GM12892 (cell line): ENCODE measurements around the gene ARHGAP9.
A peak's percentile ranks its signal among the peaks of the same experiment; 100 is the strongest.

ENCODE experiments used
- DNase-seq: peaks from one replicate; pipeline ENCODE4 v3.0.0; 2011; ENCODE audit not compliant: insufficient read length
- FAIRE-seq: peaks from 2 replicates; lab custom pipeline; 2011; peaks lifted over from hg19 to GRCh38; lab: Jason Lieb, UNC
- POLR2A ChIP-seq: IDR thresholded peaks from 2 replicates; pipeline ENCODE4 v1.6.1; 2011; ENCODE audit warnings: low read depth, low read length, control low read depth
- POLR2AphosphoS5 ChIP-seq: IDR thresholded peaks from 2 replicates; pipeline ENCODE4 v1.6.1; 2011; ENCODE audit warnings: low read depth, low read length, control low read depth
- TAF1 ChIP-seq: IDR thresholded peaks from 2 replicates; pipeline ENCODE4 v1.6.1; 2011; ENCODE audit warnings: low read depth, mild to moderate bottlenecking, control low read depth, low read length, borderline replicate concordance

ARHGAP9 gene

DNA sequence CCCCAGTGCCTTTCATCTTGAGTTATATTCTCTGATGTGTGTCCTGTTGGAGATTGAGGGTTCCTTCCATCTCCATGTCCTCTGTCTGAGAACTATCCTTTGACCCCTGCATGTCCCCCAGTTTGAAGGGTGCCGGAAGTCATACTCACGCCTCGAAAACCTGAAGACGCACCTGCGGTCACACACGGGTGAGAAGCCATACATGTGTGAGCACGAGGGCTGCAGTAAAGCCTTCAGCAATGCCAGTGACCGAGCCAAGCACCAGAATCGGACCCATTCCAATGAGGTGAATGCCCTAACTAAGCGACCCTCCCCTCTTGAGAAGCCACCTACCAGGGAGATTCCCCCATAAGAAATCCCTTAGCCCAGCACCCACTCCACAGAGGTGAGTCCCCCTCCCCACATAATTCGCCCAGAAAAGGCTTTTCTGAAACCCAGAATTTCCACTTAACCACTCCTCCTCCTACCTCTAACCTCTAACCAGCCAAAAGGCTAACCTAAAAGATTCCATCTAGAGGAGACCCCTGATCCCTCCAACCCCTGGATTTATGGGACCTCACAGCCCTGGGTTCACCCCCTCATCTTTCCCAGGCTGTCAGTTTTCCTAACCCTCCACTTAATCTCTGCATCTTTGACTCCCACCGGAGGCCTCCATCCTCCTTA lies 12.3 kb downstream of the ARHGAP9 start:
- FAIRE-seq (no peak), DNase-seq (no peak)
- no peak for TF ChIP-seq TAF1
- TF ChIP-seq POLR2AphosphoS5: no peak; the same call in 1 of the 2 replicates
- no peak for TF ChIP-seq POLR2A

DNA sequence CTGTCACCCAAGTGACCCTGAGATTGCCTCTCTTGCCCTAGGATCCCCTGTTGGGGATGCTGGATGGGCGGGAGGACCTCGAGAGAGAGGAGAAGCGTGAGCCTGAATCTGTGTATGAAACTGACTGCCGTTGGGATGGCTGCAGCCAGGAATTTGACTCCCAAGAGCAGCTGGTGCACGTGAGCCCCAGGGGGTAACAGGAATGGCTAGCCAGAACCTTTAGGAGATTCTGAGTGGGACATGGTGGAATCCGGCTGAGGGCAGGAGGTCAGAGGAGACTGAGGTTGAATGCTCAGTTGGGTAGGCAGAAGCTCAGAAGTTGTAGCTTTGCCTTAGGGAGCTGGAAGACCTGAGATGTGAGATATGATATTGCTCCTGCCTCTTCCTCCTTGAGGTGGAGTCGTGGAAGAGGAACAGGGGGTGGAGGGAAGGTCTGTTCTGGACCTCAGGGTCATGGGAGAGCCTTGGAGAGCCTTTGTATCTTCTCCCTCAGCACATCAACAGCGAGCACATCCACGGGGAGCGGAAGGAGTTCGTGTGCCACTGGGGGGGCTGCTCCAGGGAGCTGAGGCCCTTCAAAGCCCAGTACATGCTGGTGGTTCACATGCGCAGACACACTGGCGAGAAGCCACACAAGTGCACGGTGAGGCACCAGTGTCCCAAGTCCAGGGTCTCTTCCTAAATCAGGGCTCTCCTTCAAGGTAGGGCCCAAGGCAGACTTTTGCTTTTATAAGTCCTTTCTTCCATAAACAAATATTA lies 13.7 kb downstream of the ARHGAP9 start:
- TF ChIP-seq TAF1 (no peak), POLR2A (no peak), POLR2AphosphoS5 (no peak)
- DNase-seq (no peak), FAIRE-seq (no peak)

DNA sequence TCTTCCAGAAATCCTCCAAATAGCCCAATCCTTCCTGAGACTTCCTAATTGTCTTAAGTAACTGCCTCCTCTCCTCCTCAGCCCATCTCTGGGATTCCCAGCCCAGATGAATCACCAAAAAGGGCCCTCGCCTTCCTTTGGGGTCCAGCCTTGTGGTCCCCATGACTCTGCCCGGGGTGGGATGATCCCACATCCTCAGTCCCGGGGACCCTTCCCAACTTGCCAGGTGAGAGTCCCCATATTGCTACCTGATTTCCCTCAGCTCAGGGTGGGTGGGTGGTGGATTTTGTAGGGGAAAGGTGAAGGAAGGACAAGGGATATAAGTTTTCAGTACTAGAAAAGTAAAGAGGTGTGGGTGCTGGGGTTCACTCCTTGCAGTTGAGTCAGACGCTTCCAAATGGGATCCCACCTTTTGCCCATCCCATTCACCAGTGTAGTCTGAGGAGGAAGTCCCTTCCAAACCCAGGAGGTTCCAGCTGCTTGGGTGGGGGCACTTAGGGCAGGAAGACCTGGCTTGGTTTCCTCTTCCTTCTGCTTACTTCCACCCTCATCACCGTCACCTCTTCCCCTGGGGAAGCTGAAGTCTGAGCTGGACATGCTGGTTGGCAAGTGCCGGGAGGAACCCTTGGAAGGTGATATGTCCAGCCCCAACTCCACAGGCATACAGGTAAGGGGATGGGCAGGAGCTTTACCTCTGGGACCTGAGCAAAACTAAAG lies 14.5 kb downstream of the ARHGAP9 start:
- DNase-seq: no peak
- no peak for FAIRE-seq
- TF ChIP-seq TAF1 (no peak), POLR2AphosphoS5 (no peak), POLR2A (no peak)

DNA sequence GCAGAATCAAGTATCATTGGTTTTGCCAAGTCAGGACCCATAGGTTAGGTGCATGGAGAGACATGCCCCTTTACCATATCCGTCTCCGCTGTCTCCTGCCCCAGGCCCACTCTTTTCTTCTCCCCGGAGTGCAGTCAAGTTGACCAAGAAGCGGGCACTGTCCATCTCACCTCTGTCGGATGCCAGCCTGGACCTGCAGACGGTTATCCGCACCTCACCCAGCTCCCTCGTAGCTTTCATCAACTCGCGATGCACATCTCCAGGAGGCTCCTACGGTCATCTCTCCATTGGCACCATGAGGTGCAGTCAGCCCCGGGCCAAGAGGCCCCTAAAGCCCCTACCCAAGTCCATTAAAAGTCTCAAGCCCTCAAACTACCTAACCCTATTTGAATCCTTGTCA lies 15.1 kb downstream of the ARHGAP9 start:
- FAIRE-seq (no peak), DNase-seq (no peak)
- TF ChIP-seq TAF1: no peak
- no peak for TF ChIP-seq POLR2AphosphoS5
- no peak for TF ChIP-seq POLR2A

DNA sequence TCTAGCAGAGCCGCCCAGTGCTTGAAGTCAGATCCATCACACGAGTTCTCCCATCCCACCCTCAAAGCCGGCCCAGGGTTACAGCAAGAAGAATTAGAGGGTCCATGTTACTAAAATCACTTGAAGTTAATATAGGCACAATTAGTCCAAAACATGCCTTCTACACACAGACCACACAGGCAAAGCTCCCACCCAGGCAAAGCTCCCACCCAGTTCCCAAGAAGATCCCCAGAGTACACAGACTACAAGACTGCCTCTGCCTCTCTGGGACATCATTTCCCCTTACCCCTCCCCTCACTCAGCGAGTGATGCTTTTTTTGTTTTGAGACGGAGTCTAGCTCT lies 16.8 kb downstream of the ARHGAP9 start:
- no peak for DNase-seq
- no peak for FAIRE-seq
- no peak for TF ChIP-seq POLR2A
- no peak for TF ChIP-seq TAF1
- no peak for TF ChIP-seq POLR2AphosphoS5

DNA sequence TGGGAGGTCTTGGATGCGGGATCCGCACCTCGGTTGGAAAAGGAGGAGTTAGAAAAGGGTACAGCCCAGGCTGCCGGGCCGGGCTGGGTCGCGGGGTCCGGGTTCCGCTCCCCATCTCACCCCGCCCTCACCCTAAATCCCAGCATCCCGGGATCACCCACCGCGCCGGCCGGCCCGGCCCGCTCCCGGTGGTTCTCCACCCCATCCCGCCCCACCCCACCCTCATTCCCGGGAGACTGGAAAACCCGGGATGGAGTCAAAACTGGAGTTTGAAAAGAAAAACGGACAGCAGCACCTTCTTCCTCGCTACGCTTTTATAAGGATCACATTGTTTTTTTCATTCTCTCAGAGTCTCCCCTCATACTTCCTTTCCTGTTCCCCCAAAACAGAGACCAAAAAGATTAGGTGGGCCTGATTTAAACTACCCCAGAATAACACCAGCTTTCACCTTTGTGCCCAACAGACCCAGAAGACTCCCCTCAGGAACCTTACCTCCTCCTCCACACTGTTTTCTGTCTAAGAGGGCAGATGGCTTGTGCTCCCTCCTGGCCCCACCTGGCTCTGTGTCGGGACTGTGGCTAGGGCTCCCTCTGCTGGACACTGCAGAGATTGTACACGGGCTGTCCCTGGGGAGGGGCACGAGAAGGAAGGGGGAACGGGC lies 17.3 kb downstream of the ARHGAP9 start:
- TF ChIP-seq TAF1 (no peak), POLR2A (no peak), POLR2AphosphoS5 (no peak)
- DNase-seq (peak; percentile 96), FAIRE-seq (peak; percentile 96)

DNA sequence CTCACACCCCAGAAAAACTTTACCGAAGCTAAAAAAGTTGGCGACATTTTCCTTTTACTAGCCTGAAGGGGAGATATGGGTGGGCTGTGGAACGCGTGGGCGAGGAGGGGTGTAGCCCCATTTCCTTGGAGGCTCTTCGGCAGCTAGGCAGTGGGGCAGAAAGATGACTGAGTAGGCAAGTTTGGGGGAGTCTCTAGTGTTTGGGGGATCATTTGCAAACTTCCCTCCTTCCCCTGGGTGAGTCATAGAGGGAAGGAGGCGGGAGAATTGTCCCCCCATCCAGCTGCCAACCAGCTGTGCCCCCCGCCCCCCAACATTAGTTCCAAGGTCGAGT lies 17.8 kb downstream of the ARHGAP9 start:
- FAIRE-seq (peak; percentile 5), DNase-seq (no peak)
- TF ChIP-seq POLR2AphosphoS5 (no peak), TAF1 (no peak), POLR2A (no peak)

DNA sequence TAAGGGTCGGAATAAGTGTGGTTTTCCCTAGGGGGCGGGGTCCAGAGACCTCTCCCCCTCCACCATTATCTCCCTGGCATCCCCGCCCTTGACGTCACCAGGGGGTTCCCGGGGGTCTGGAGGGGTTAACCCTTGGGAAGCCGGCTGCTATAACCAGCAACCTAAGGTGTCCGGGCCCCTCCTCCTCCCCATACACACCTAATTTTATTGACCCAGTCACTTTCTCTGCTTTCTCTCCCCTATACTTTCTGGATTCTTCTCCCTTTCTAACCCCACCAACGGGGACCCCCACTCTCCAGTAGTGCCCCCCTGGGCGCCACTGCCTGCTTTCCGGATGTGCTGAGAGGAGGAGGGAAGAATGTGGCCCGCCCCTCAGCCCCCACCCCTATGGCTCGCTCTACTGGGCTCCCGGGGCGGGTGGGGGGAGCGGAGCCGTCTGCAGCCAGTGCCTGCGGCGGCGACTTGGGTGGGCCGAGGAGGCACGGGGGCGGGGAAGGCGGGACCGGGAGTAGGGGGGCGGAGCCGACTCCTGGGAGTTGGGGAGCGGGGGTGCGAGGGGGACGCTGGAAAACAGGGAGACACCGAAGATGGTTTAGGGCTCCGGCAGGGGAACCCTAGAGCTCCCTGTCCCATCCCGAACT lies 18.3 kb downstream of the ARHGAP9 start:
- DNase-seq: no peak

DNA sequence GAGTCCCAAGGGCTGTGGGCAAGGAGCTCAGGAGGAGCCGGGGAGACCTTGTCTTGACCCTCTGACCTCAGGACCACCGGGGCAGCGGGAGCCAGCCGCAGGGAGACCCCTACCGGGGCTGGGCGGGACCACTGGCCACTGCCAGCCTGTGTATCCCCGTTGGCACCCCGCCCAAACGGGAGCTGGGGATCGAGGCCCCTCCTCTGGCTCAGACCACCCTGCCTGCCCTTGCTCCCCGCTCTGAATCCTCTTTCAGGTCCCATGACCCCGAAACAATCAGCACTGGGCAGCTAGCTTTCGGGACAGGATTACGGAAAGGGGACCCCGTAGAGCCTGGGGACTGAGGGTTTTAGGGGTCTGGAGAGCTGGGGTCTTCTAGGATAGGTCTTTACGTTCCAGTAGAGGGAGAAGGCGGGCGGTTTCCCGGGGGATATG lies 18.8 kb downstream of the ARHGAP9 start:
- TF ChIP-seq POLR2AphosphoS5 (no peak), TAF1 (no peak), POLR2A (no peak)
- no peak for FAIRE-seq
- no peak for DNase-seq

More for the DNA sequence above, 18.3 kb downstream of the ARHGAP9 start:
- no peak for FAIRE-seq
- TF ChIP-seq POLR2A (no peak), POLR2AphosphoS5 (no peak), TAF1 (no peak)

DNA sequence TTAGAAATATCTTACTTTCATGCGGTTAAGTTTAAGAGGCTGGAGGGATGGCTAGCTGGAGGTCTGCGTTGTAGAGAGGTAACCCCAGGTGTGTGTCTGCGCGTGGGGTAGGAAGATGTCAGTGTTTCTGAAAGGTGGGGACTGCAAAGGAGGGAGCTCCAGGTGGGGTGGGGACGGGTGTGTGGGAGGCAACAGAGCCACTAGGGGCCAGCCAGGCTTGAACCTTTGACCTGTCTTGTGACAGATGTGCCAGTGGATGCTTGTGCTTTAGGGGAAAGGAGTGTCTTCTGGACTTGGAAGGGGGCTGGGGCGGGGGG lies 19.2 kb downstream of the ARHGAP9 start:
- no peak for DNase-seq
- no peak for FAIRE-seq
- TF ChIP-seq POLR2AphosphoS5 (no peak), POLR2A (no peak), TAF1 (no peak)
